ENCODE results near the gene NEU4.
"Not testable (repeated sequence)": the region's sequence is repeated elsewhere in the genome, so short reads cannot be mapped to it uniquely, and the experiment has no call there.

Gene NEU4

DNA sequence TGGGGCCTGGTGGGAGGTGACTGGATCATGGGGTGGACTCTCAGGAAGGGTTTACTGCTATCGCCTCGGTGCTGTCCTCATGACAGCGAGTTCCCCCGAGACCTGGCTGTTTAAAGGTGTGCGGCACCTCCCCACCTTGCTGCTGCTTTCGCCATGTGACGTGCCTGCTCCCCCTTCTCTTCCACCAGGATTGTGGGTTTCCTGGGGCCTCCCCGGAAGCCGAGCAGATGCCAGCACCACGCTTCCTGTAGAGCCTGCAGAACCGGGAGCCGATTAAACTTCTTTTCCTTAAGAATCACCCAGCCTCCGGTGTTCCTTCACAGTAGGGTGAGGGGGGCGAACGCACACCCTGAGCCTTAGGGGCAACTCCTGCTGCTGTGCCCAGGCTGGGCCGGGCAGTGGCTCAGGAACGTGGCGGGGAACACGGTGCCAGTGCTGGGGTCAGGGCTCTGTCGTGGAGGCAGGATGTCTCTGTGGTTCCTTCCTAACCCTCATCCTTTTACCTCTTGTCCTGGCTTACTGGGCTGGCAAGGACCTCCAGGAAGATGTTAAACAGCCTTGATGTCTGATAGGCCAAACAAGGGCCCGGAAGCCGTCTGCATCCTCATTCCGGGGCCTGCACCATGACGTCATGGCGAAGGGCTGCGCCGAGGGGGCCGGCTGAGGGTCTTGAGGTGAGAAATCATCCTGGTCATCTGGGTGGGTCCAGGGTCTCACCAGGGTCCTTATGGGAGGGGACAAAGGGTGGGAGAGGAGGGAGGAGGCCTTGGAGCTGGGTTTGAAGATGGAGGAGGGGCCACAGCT is 12.7 kb downstream of the NEU4 start:
- DNase-seq (ENCODE audit: extremely low spot score), result no peak
- POLR2A ChIA-PET, result no interaction called here
- CTCF ChIA-PET, result interaction anchor here (1.0 kb wide), 1 partner anchor 57 kb away, joined by 3 read pairs; no protein-coding TSS in a partner anchor
- TF ChIP-seq CTBP1 (IDR thresholded peaks at IDR 0.05; ENCODE audit: borderline replicate concordance), result no peak
- no peak for TF ChIP-seq L3MBTL2 (conservative IDR thresholded peaks at IDR 0.05)
- no peak for TF ChIP-seq FOXA1 (IDR thresholded peaks at IDR 0.05)
- TF ChIP-seq, protein P1, sequence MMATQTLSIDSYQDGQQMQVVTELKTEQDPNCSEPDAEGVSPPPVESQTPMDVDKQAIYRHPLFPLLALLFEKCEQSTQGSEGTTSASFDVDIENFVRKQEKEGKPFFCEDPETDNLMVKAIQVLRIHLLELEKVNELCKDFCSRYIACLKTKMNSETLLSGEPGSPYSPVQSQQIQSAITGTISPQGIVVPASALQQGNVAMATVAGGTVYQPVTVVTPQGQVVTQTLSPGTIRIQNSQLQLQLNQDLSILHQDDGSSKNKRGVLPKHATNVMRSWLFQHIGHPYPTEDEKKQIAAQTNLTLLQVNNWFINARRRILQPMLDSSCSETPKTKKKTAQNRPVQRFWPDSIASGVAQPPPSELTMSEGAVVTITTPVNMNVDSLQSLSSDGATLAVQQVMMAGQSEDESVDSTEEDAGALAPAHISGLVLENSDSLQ (IDR thresholded peaks at IDR 0.05), result no peak
- TF ChIP-seq FOXM1 (IDR thresholded peaks at IDR 0.05; ENCODE audit: borderline replicate concordance), result no peak

DNA sequence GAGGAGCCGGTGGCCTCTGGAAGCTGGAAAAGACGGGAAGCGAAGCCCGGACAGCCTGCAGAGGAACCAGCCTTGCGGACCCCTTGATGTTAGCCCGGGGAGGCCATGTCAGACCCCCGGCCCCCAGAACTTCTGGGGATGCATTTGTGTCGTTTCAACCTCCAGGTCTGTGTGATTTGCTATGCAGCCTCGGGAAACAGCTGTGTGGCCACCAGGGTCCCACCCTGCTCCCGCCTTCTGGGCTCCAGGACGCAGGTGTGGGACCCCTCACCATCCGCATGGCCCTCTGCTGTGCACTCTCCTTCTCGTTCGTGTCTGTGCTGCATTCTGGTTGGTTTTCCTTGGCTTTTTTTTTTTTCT is 13.3 kb downstream of the NEU4 start:
- TF ChIP-seq L3MBTL2 (conservative IDR thresholded peaks at IDR 0.05), result no peak
- no peak for TF ChIP-seq FOXK2 (IDR thresholded peaks at IDR 0.05)
- TF ChIP-seq NFRKB (IDR thresholded peaks at IDR 0.05), result no peak
- no peak for TF ChIP-seq ARNT (IDR thresholded peaks at IDR 0.05)
- TF ChIP-seq SUZ12 (IDR thresholded peaks at IDR 0.05), result no peak
- TF ChIP-seq FOXA1 (IDR thresholded peaks at IDR 0.05), result no peak
- no peak for TF ChIP-seq HDGF (IDR thresholded peaks at IDR 0.05; ENCODE audit: borderline replicate concordance)
- TF ChIP-seq LEF1 (IDR thresholded peaks at IDR 0.05; ENCODE audit: borderline replicate concordance), result no peak
- no peak for TF ChIP-seq SP1 (IDR thresholded peaks at IDR 0.05)
- no peak for TF ChIP-seq ELF4 (IDR thresholded peaks at IDR 0.05)
- TF ChIP-seq CTBP1 (IDR thresholded peaks at IDR 0.05; ENCODE audit: borderline replicate concordance), result no peak
- TF ChIP-seq, protein P1 (IDR thresholded peaks at IDR 0.05), result no peak
- TF ChIP-seq TARDBP (IDR thresholded peaks at IDR 0.05), result no peak
- TF ChIP-seq FOXM1 (IDR thresholded peaks at IDR 0.05; ENCODE audit: borderline replicate concordance), result no peak
- no peak for TF ChIP-seq ZNF384 (IDR thresholded peaks at IDR 0.05)
- TF ChIP-seq BHLHE40 (IDR thresholded peaks at IDR 0.05; ENCODE audit: borderline replicate concordance), result no peak
- no peak for DNase-seq (ENCODE audit: extremely low spot score)
- CTCF ChIA-PET, result interaction anchor here (1.0 kb wide), 1 partner anchor 57 kb away, joined by 3 read pairs; no protein-coding TSS in a partner anchor
- POLR2A ChIA-PET, result no interaction called here

DNA sequence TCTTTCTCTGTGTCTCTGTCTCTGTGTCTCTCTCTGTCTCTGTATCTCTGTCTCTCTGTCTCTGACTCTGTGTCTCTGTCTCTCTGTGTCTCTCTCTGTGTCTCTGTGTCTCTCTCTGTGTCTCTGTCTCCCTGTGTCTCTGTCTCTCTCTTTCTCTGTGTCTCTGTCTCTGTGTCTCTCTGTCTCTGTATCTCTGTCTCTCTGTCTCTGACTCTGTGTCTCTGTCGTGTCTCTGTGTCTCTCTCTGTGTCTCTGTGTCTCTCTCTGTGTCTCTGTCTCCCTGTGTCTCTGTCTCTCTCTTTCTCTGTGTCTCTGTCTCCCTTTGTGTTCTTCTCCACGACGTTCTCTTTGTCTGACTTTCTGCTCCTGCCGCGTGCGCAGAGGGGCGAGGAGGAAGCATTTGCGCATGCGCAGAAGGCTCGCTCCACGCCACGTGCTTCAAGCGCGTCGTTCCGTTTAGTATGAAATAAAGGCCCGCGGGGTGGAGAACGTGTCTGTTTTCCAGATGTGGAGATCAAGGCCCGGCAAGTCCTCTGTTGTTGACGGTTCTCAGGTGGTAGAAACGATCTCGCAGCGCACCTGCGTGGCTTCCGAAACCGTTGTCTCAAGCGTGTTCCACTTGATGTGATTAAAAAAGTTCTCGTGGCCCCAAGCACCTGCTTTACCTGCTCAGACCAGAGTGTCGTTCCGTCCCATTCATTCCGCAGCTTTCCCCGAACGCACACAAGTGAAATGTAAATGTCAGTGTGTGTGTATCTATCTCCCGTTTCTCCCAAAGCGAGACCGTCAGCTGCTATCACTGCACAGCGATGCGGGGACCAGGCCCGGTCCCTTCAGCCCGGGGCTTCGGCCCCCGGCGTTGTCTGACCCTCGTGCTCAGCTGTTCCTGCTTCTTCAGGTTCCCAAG is 14.8 kb downstream of the NEU4 start:
- POLR2A ChIA-PET; CTCF ChIA-PET; DNase-seq (ENCODE audit: extremely low spot score): not testable (repeated sequence)

DNA sequence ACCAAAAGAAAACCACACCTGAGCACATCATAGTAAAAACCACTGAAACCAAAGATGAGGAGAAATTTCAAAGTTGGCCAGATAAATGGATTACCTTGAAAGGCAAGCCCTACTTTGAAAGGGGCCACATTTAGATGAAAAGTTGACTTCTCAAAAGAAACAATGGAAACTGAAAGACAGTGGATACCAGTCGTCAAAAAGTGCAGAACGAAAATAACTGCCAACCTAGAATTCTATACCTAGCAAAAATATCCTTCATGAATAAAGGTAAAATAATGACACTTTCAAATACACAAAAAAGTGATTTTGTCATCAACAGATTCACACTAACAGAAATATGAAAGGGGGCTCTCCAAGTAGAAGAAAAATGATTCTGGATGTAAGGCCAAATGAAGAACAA is 18.4 kb downstream of the NEU4 start:
- CTCF ChIA-PET, result no interaction called here
- no peak for TF ChIP-seq TARDBP (IDR thresholded peaks at IDR 0.05)
- TF ChIP-seq FOXA1 (IDR thresholded peaks at IDR 0.05), result no peak
- DNase-seq (ENCODE audit: extremely low spot score), result no peak
- POLR2A ChIA-PET, result no interaction called here

DNA sequence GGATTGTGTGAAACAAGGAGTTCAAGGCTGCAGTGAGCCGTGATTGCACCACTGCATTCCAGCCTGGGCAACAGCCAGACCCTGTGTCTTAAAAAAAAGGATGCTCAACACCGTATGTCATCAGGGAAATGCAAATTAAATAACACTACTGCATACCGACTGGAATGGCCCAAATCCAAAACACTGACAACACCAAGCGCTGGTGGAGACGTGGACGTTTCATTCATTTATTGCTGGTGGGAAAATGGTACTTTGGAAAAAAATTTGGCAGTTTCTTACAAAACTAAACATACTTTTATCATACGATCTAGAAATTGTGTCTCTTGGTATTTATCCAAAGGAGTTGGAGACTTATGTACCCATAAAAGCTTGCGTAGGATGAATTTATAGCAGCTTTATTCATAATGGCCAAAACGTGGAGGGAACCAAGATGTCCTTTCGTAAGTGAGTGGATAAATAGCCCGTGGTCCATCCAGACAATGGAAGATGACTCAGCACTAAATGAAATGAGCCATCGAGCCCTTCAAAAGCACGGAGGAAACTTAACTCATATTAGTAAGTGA is 24.2 kb downstream of the NEU4 start:
- TF ChIP-seq FOXK2 (IDR thresholded peaks at IDR 0.05) (no peak), FOXA1 (IDR thresholded peaks at IDR 0.05) (no peak), CTBP1 (IDR thresholded peaks at IDR 0.05; ENCODE audit: borderline replicate concordance) (no peak), SUZ12 (IDR thresholded peaks at IDR 0.05) (no peak), FOXM1 (IDR thresholded peaks at IDR 0.05; ENCODE audit: borderline replicate concordance) (no peak), ZNF384 (IDR thresholded peaks at IDR 0.05) (no peak), TARDBP (IDR thresholded peaks at IDR 0.05) (no peak), BHLHE40 (IDR thresholded peaks at IDR 0.05; ENCODE audit: borderline replicate concordance) (no peak), LEF1 (IDR thresholded peaks at IDR 0.05; ENCODE audit: borderline replicate concordance) (no peak), SP1 (IDR thresholded peaks at IDR 0.05) (no peak), NFRKB (IDR thresholded peaks at IDR 0.05) (no peak), L3MBTL2 (conservative IDR thresholded peaks at IDR 0.05) (no peak), HDGF (IDR thresholded peaks at IDR 0.05; ENCODE audit: borderline replicate concordance) (no peak), ARNT (IDR thresholded peaks at IDR 0.05) (no peak), ELF4 (IDR thresholded peaks at IDR 0.05) (no peak)
- TF ChIP-seq, protein P1 (IDR thresholded peaks at IDR 0.05), result no peak
- DNase-seq (ENCODE audit: extremely low spot score), result no peak
- ChIA-PET POLR2A (no interaction called here), CTCF (no interaction called here)

DNA sequence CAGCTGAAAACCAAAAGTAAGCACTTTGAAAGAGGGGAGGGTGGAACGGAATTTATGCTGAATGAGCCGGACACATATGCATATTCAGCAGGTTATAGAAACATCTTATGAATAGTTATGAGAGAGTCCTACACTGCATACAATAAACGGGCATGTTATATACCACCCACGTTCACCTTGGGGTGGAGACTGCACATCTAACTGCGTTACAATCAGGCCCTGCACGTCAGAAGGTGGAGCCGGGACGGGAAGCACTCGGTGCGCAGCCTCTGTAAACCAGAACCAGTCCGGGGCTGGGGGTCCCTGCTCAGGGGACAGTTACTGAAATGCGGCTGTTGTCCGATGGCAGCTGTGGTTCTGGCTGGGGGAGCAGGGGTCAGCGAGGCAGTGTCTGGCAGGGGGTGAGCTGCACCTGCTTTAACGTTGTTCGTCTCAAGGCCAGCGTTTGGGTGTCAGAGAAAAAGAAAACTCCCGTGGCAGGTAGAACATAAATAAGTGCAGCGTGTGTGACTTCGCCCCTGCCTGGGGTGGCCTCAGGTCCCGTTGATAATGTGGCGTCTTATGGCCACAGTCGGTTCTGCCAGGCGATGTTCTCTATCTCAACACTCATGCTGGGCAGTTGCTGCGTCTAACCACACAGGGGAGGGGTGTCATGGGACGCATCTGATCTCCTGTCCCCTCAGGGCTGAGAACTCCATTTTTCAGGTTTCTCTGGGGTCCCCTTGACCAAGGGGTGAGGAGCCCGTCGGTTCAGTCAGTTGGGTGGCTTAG is 24.9 kb downstream of the NEU4 start:
- CTCF ChIA-PET; DNase-seq (ENCODE audit: extremely low spot score); POLR2A ChIA-PET: not testable (repeated sequence)

Data from HEK293T (cell line).